Ovary (tissue), 9 donors: ENCODE measurements around the gene CNOT3. TPM values are rescaled to one million over a fixed set of nuclear protein-coding genes. Genes with fewer than 3 reads are reported as not detected.

Experiments
- DNase-seq, 5 donors: peaks; one replicate each; pipeline ENCODE4 v3.0.0-alpha.2; 2019 to 2020
- H3K27ac ChIP-seq, 2 donors: fragments of 200-600 bp; one replicate each; pipeline versions ENCODE4 v1.5.1 to v1.8.0; 2019 to 2022
- H3K27me3 ChIP-seq: fragments of 200-600 bp; one replicate; pipeline ENCODE4 v1.8.0; 2022
- H3K36me3 ChIP-seq: fragments of 200-600 bp; sonication (generic); one replicate; pipeline ENCODE4 v1.5.1; 2019
- H3K4me1 ChIP-seq: one replicate; pipeline ENCODE4 v1.8.1; 2013; ENCODE audit warnings: mild to moderate bottlenecking, moderate library complexity; ENCODE audit not compliant: insufficient read depth
- H3K4me3 ChIP-seq: fragments of 200-600 bp; sonication (generic); one replicate; pipeline ENCODE4 v1.5.1; 2017
- H3K9me3 ChIP-seq, 2 donors: fragments of 200-600 bp in 1 of 2; sonication (generic) in 1 of 2; one replicate each; pipeline versions ENCODE4 v1.5.1 to v1.8.1; 2013 to 2019; ENCODE audit warnings: mild to moderate bottlenecking in 1 of 2, moderate library complexity in 1 of 2
- CTCF ChIP-seq, 3 donors: fragments of 450-650 bp in 2 of 3; fragments of 200-600 bp in 1 of 3; IDR thresholded peaks; one replicate each; pipeline versions ENCODE4 v1.5.1 to v1.8.0; 2016 to 2022; ENCODE audit warnings: antibody characterized with exemption in 3 of 3, mild to moderate bottlenecking in 1 of 3
- EP300 ChIP-seq: sonication (generic); formaldehyde crosslinking; IDR thresholded peaks from one replicate; pipeline ENCODE4 v1.6.1; 2017; ENCODE audit warnings: antibody characterized with exemption
- POLR2A ChIP-seq: fragments of 450-650 bp; IDR thresholded peaks from one replicate; pipeline ENCODE4 v1.6.1; 2017; ENCODE audit warnings: antibody characterized with exemption, mild to moderate bottlenecking, moderate library complexity
- whole genome bisulfite sequencing, 3 donors: extraction: QIAGEN DNeasy Blood & Tissue Kit in 1 of 3; methylation state at CpG; one replicate each; pipeline versions ENCODE4 v1.1.5 to v1.1.7; 2013 to 2017; 5-methylcytosine and 5-hydroxymethylcytosine counted together
- intact Hi-C, 4 donors: fragments of 100-400 bp; cut with DNase I; formaldehyde crosslinking; loops; one replicate each; pipeline versions ENCODE4 v1.11.0 to v1.15.1; 2022 to 2023
- polyA plus RNA-seq, 2 donors: library from polyadenylated mRNA; stranded (reverse); fragments of 200-250 nt in 1 of 2; fragments of 350-450 nt in 1 of 2; fragmentation: Illumina TruSeq in 1 of 2; extraction: RNeasy Lipid Tissue Mini Kit (QIAGEN cat#74804) in 1 of 2; gene quantifications; one replicate each; pipeline ENCODE4 v1.2.3, GENCODE V29; 2013 to 2014
- total RNA-seq, 7 donors: library from RNA; depleted of rRNA in 2 of 7; stranded (reverse); fragments of >200 nt in 2 of 7; fragmentation: NEBNext Ultra II Directional in 3 of 7; extraction: Animal tissue kit (Norgen Biotek cat#: 25700) in 3 of 7; gene quantifications; one replicate each; pipeline versions ENCODE4 v1.1.0 to v1.2.4, GENCODE V29; 2016 to 2023
- donor health status: DM: no; HTN: no; CAD: no; lungs with moderate emphysema.
- donor health status: DM: no; HTN: no; CAD: no.
- donor health status: Bipolar disorder and iron deficiency.
- donor health status: DM: yes; HTN: yes; CAD: no.
- donor health status: DM: no; HTN: no; CAD: no.
- donor health status: DM: yes; HTN: yes; CAD: no.

The CNOT3 gene
- total and polyA plus RNA-seq, 9 donors = 14.4 to 65.6 (median 41.6) TPM

DNA sequence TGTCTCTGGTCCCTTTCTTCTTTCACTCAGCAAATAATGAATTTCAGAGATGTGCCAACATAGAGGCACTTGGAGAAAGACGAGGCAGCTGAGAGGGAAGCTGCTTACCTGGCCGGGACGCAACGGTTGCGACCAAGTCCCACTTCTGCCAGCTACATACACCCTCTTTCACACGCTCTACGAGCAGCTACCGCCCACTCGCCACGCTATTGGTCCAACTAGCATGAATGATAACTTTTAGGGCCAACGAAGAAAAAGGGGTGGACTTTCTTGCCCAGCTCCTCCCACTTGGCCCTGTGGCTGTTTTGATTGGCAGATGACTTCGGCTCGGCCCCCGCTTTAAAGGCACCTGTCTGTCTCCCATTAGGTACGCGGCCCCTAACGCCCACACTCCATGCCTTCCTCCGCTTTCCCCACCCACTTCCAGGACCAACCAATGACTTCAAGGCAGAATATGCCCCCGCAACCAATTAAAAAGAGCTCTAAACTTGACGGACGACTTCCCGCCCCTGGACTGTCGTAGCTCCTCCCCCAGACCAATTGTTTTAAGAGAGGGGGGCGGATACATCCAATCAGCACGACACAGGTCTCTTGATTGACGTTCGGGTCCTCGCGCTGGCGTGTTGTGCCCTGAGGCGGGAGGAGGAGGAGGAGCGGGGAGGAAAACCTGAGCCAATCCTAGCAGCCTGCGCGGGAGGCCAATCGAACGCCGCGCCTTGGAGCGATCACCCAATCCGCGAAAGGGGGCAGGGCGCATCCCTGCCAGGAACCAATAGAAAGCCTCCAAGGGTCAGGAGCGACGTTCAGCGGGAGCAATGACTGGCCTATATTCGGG lies 481 bp upstream of the CNOT3 start:
- peak; percentile 99 for DNase-seq
- H3K36me3 ChIP-seq = no peaks in the 10 kb centered on the region
- no peaks in the 10 kb centered on the region for H3K27me3 ChIP-seq
- H3K4me3 ChIP-seq = peak overlapping the region; percentile 100
- peak overlapping the region; percentile 77 to 87 for H3K27ac ChIP-seq
- H3K4me1 ChIP-seq = peaks cover 4% of the 10 kb centered on the region
- TF ChIP-seq CTCF (IDR thresholded peaks at IDR 0.05) (no peak), EP300 (peak; percentile 9)
- intact Hi-C loops = no loop called here
- H3K9me3 ChIP-seq = no peaks in the 10 kb centered on the region
- WGBS, 3 donors = 0% methylated on average over 46 of the region's 46 CpGs

GRCh38 chr19:54138489-54139256 lies 1.1 kb downstream of the CNOT3 start:
- TF ChIP-seq POLR2A = no peak
- TF ChIP-seq CTCF (IDR thresholded peaks at IDR 0.05) = no peak
- TF ChIP-seq EP300 = no peak
- H3K27ac ChIP-seq = peak overlapping the region in 1 of 2 donors; percentile 77
- H3K27me3 ChIP-seq = no peaks in the 10 kb centered on the region
- peak overlapping the region; percentile 100 for H3K4me3 ChIP-seq
- intact Hi-C loops = no loop called here
- no peaks in the 10 kb centered on the region for H3K9me3 ChIP-seq
- WGBS, 3 donors = 10 to 12% (median 10%) methylated on average over 29 to 31 of the region's 31 CpGs
- DNase-seq = no peak
- H3K36me3 ChIP-seq = no peaks in the 10 kb centered on the region
- H3K4me1 ChIP-seq = peaks cover 4% of the 10 kb centered on the region

DNA sequence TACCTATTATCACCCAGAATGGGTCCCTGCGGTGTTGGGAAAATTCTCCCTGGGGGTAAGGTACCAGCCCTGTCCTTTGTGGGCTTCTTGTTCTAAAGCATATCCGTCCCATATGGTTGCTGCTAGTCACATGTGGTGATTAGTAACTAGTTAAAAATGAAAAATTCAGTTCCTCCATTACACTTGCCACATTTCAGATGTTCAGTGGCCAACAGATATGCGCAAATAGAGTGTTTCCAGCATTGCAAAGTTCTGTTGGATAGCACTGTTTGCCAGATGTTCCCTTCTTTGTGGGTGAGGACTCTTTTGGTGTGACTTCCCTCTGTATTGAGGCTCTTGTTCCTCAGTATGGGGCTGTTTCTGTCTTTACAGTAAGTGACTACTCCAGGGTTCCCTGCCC lies 3.8 kb downstream of the CNOT3 start:
- no peaks in the 10 kb centered on the region for H3K36me3 ChIP-seq
- no peak overlapping the region for H3K27ac ChIP-seq
- intact Hi-C loops = no loop called here
- no peak overlapping the region for H3K4me3 ChIP-seq
- peaks cover 4% of the 10 kb centered on the region for H3K4me1 ChIP-seq
- no peaks in the 10 kb centered on the region for H3K9me3 ChIP-seq
- no peak for TF ChIP-seq POLR2A
- no peak for TF ChIP-seq EP300
- no peak for TF ChIP-seq CTCF (IDR thresholded peaks at IDR 0.05)
- WGBS, 3 donors = 84 to 89% (median 86%) methylated on average over 3 of the region's 3 CpGs
- DNase-seq = no peak
- no peaks in the 10 kb centered on the region for H3K27me3 ChIP-seq

DNA sequence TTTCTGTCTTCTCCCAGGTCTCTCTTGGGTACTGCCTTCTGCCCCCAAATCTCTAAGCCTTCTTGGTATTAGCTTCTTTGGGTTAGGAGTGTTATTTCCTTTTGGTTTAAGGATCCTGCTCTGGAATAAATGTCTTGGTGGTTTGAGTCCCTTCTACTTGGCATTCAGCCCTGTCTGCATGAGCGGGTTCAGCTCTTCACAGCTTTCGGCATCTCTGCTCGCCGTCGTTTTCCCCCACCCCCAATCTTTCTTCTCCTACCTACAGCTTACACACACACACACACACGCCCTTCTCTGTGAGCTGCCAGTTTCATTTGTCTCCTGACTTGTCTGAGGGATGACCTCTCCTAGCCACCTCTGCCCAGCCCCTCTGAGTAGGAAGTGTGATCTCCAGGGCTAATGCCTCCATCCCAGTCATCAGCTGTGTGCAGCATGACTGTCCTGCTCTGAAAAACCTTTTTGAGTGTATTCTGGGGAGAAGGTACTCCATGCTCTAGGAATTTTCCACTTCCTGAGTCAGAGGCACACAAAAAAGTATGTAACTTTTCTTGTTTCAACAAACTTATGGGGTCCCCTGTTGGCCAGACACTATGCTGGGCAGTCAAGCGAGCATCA lies 4.7 kb downstream of the CNOT3 start:
- WGBS, 3 donors = 82 to 89% (median 85%) methylated on average over 7 of the region's 7 CpGs
- Histone ChIP-seq H3K27me3 (no peaks in the 10 kb centered on the region), H3K9me3 (no peaks in the 10 kb centered on the region), H3K27ac (no peak overlapping the region), H3K36me3 (no peaks in the 10 kb centered on the region), H3K4me1 (peaks cover 4% of the 10 kb centered on the region), H3K4me3 (no peak overlapping the region)
- no peak for DNase-seq
- intact Hi-C loops = no loop called here
- TF ChIP-seq CTCF (IDR thresholded peaks at IDR 0.05) (no peak), EP300 (no peak), POLR2A (no peak)
